Left ventricle myocardium inferior (tissue), 1 donor: ENCODE data around the gene PALB2. TPM values are rescaled to one million over a fixed set of nuclear protein-coding genes. Genes with fewer than 3 reads are reported as not detected.

Experiments
- DNase-seq: peaks from one replicate; pipeline ENCODE4 v3.0.0-alpha.2; 2020
- H3K27ac ChIP-seq: fragments of 200-600 bp; replicated peaks from 2 replicates; pipeline ENCODE4 v1.8.0; 2021
- H3K27me3 ChIP-seq: fragments of 200-600 bp; 2 replicates; pipeline ENCODE4 v1.8.0; 2021; ENCODE audit warnings: low read depth
- H3K36me3 ChIP-seq: fragments of 200-600 bp; 2 replicates; pipeline ENCODE4 v1.8.0; 2021
- H3K4me1 ChIP-seq: fragments of 200-600 bp; 2 replicates; pipeline ENCODE4 v1.8.0; 2021
- H3K4me3 ChIP-seq: fragments of 200-600 bp; 2 replicates; pipeline ENCODE4 v1.8.0; 2021; ENCODE audit warnings: mild to moderate bottlenecking, moderate library complexity
- H3K9me3 ChIP-seq: fragments of 200-600 bp; replicated peaks from 2 replicates; pipeline ENCODE4 v1.8.0; 2021
- CTCF ChIP-seq: fragments of 200-600 bp; IDR thresholded peaks from 2 replicates; pipeline ENCODE4 v1.8.0; 2021; ENCODE audit warnings: antibody characterized with exemption, mild to moderate bottlenecking, borderline replicate concordance
- intact Hi-C: fragments of 100-400 bp; cut with micrococcal nuclease; formaldehyde crosslinking; loops from one replicate; pipeline ENCODE4 v1.11.0; 2022
- total RNA-seq: library from RNA; stranded (reverse); fragmentation: NEBNext Ultra II Directional; extraction: Animal tissue kit (Norgen Biotek cat#: 25700); gene quantifications from one replicate; pipeline ENCODE4 v1.2.1, GENCODE V29; 2021
- donor health status: DM: no; HTN: yes; CAD: no; lungs with severe emphysema.

Gene PALB2
- total RNA-seq, 1 donor from 2014 or later, result 4.2 TPM

GRCh38 chr16:23670137-23670776, 29.1 kb upstream of the PALB2 start:
- no peak for DNase-seq
- intact Hi-C loops, result no loop called here
- Histone ChIP-seq H3K27me3 (no peaks in the 10 kb centered on the region), H3K27ac (no peak overlapping the region), H3K36me3 (peaks cover 70% of the 10 kb centered on the region), H3K4me1 (peaks cover 7% of the 10 kb centered on the region), H3K4me3 (no peak overlapping the region), H3K9me3 (no peaks in the 10 kb centered on the region)
- TF ChIP-seq CTCF, result no peak

- no peak overlapping the region for H3K4me3 ChIP-seq
- H3K27me3 ChIP-seq, result no peaks in the 10 kb centered on the region
- peaks cover 84% of the 10 kb centered on the region for H3K36me3 ChIP-seq
- no peak overlapping the region for H3K27ac ChIP-seq
- H3K4me1 ChIP-seq, result peaks cover 7% of the 10 kb centered on the region
- intact Hi-C loops, result no loop called here
- H3K9me3 ChIP-seq, result no peaks in the 10 kb centered on the region
- no peak for DNase-seq
- no peak for TF ChIP-seq CTCF
Measured at GRCh38 chr16:23668873-23669272, 27.8 kb upstream of the PALB2 start.

GRCh38 chr16:23668225-23668624, 27.1 kb upstream of the PALB2 start:
- Histone ChIP-seq H3K9me3 (no peaks in the 10 kb centered on the region), H3K27me3 (no peaks in the 10 kb centered on the region), H3K27ac (no peak overlapping the region), H3K4me3 (no peak overlapping the region), H3K36me3 (peaks cover 90% of the 10 kb centered on the region), H3K4me1 (peaks cover 7% of the 10 kb centered on the region)
- no peak for TF ChIP-seq CTCF
- intact Hi-C loops, result no loop called here
- no peak for DNase-seq

- TF ChIP-seq CTCF, result no peak
- intact Hi-C loops, result no loop called here
Measured at GRCh38 chr16:23667355-23667659, 26.2 kb upstream of the PALB2 start.

GRCh38 chr16:23666571-23667354, 25.7 kb upstream of the PALB2 start:
- no peaks in the 10 kb centered on the region for H3K27me3 ChIP-seq
- H3K4me1 ChIP-seq, result peaks cover 7% of the 10 kb centered on the region
- intact Hi-C loops, result no loop called here
- no peak for TF ChIP-seq CTCF
- DNase-seq, result no peak
- H3K36me3 ChIP-seq, result peaks cover 94% of the 10 kb centered on the region
- H3K4me3 ChIP-seq, result no peak overlapping the region
- H3K9me3 ChIP-seq, result no peaks in the 10 kb centered on the region
- H3K27ac ChIP-seq, result no peak overlapping the region

More at GRCh38 chr16:23667355-23667659, 26.2 kb upstream of the PALB2 start:
- no peak overlapping the region for H3K4me3 ChIP-seq
- peaks cover 7% of the 10 kb centered on the region for H3K4me1 ChIP-seq
- no peaks in the 10 kb centered on the region for H3K27me3 ChIP-seq
- H3K9me3 ChIP-seq, result no peaks in the 10 kb centered on the region
- no peak for DNase-seq
- H3K27ac ChIP-seq, result no peak overlapping the region
- peaks cover 94% of the 10 kb centered on the region for H3K36me3 ChIP-seq
